ENCODE data around the gene HTT.
"Not testable (repeated sequence)": the region's sequence is repeated elsewhere in the genome, so short reads cannot be mapped to it uniquely, and the experiment has no call there.

HTT gene

DNA sequence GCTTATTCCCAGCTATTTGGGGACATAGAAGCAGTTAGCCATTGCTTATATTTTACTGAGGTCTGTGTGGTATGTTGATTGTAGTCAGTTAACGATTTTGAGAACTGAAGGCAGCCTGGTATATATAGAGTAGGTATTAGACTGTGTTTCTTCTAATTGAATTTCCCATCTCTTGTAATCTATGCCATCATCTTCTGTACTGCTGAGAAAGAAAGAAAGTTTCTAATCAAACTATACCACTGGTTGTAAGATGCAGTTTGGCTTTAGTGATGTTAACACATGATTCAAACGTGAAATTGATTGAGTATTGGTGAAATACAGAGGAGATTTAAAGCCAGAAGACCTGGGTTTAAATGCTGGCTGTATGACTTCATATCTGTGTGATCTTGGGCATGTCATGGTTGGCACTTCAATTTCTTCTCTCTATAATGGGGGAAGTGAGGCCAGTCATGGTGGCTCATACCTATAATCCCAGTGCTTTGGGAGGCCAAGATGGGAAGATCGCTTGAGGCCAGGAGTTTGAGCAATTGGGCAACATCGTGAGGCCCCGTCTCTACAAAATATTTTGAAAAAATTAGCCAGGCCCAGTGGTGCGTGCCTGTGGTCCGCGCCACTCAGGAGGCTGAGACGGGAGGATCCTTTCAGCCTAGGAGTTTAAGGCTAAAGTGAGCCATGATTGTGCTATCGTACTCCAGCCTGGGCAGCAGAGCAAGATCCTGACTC lies 11.6 kb downstream of the HTT start:
- no peak for DNase-seq

GRCh38 chr4:3087115-3087797 lies 12.8 kb downstream of the HTT start:
- DNase-seq, result no peak

DNA sequence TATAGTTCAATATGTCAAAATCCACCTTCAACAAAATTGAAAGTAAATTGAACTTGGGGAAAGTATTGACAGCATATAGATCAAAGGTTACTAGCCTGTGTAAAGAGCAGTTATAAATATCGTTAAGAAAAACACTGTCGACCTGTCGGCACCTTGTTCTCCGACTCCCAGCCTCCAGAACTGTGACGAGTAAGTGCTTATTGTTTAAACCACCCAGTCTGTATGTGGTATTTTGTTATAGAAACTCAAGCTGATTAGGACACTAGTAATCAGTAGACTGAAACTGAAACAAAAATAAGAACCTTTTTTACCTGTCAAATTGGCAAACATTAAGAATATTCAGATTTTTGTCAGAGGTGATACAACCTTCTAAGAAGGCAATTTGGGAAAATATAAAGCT lies 17.0 kb downstream of the HTT start:
- DNase-seq, result no peak

DNA sequence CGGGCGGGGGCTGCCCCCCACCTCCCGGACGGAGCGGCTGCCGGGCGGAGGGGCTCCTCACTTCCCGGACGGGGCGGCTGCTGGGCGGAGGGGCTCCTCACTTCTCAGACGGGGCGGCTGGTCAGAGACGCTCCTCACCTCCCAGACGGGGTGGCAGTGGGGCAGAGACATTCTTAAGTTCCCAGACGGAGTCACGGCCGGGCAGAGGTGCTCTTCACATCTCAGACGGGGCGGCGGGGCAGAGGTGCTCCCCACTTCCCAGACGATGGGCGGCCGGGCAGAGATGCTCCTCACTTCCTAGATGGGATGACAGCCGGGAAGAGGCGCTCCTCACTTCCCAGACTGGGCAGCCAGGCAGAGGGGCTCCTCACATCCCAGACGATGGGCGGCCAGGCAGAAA lies 20.2 kb downstream of the HTT start:
- not testable (repeated sequence) for DNase-seq

DNA sequence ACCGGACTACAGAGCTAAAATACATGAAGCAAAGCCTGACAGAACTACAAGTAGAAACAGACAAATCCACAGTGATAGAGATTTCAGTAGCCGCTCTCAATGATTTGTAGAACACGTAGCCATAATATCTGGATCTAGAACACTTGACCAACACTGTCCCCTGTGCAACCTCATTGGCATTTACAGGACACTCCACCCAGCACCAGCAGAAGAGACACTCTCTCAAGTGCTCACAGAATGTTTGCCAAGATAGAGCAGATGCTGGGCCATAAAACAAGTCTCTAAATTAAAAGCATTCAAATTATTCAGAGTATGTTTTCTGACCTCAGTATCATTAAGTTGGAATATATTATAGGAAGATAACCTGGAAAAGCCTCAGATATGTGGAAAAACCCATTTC lies 21.7 kb downstream of the HTT start:
- no peak for DNase-seq

- no peak for DNase-seq
Measured at GRCh38 chr4:3098346-3098745, 23.9 kb downstream of the HTT start.

DNA sequence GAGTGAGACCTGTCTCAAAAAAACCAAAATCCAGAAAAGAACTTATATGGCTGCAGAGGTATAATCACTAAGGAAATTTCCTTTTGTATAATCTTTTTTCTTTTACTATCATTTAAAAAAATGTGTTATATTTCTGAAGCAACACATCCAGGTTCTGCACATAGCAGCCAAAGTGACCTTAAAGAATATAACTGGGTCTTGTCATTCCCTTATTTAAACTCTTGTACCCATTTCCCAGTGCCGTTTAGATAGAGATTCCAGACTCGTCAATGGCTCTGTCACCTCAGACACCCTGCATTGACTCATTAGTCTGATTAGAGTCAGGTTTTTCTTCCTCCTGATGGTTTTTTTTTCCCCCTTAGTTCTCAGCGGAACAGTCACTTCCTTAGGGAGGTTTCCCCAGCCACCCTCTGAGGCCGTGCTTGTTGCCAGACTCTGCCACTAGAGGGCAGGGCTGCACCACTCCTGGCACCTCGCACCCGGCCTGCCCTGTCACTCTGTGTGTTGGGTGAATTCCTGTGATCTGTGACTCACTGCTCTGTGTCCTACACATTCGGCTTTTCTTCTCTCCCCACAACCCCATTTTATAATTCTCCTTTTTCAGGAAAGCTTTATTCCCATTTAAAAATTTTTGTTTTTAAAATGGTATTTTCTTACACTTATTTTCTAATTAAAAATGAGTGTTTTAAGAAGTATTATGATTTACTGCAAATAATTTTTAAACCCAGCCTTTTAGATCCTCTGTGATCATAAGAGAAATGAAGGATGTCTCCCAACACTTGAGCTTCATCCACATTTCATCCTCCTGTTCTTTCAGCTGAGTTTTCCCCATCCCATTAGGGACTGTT lies 32.1 kb downstream of the HTT start:
- DNase-seq, result no peak

DNA sequence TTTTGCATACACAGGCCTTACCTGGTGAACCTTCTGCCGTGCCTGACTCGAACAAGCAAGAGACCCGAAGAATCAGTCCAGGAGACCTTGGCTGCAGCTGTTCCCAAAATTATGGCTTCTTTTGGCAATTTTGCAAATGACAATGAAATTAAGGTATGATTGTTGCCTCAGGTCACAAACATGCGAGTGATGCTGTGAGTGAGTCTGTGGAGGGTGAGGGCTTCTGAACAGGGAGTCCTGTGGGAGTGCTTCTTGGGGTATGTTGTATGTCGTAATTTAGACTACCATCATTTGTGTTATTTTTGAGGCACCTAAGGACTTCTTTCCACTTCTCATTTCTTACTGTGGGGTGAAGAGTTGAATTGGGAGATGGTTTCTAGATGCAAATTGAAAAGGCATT lies 32.8 kb downstream of the HTT start:
- no peak for DNase-seq

DNA sequence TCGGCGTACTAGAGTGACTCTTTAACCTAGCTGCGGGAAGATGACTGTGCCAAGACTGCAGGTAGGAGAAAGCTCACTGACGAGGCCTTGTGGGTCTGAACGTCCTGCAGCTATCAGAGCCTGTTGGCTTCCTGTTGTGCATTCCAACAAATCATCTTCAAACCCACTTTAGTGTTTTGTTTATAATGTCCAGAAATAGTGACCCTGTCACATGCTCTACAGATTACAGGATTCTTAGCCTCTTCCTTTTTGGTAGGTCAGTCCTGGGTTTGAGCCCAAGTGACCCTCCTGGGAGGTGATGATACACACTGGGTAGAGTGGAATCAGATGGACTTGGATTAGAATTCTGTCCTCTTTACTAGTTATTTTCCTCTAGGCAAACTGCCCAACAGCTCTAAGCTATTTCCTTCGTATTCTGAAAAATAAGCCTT lies 33.2 kb downstream of the HTT start:
- no peak for DNase-seq

DNA sequence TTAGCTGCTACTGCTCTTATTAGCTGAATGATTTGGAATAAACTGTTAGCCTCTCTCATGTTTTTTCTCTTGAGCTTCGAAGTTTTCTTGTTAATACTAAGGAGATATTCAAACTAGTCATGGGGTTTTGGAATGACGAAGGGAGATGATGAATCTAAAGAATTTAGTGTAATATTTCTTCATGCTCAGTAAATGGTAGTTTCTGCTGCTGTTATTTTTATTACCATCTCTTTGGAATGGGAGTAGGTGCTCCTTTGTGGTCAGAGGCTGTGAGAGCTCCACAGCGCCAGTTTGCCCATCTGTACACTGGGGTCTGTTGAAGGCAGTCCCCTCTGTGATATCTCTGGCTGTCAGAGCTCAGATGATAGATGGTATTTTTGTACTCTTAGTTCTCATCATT lies 33.7 kb downstream of the HTT start:
- DNase-seq, result no peak

DNA sequence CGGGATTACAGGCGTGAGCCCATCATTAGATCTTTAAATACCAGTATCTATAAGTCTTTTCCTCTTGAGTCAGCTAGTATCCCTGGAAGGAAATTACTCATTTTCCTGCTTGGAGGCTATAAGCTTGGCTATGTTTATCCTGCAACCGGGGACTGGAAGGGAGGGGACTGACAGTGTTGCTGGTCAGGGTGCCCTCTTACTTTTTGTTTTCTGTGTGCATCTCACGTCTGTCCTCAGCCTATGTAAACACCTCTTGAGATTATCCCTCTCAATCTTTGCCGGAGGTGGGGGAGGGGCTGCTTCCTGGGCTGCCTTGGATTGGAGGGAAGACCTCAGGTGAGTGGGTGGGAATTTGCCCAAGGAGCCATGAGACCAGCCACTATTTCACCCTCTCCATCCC lies 37.0 kb downstream of the HTT start:
- DNase-seq, result no peak

DNA sequence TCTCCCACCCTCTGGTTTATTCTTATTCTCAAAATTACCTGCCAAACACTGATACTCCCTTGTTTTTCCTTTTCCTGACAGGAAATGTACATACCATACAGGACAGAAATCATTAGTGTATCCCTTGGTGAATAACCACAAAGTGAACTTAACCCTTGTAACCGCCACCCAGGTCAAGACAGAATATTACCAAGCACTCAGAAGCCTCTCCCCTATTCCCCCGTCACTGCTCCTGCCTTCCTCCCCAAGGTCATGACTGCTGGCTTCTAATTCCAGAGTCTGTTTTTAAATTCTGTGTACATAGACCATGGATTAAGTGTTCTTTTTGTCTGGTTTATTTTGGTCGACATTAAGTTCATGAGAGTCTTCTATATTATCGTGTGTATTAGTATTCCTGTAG lies 37.7 kb downstream of the HTT start:
- no peak for DNase-seq

GRCh38 chr4:3112609-3113469 lies 38.4 kb downstream of the HTT start:
- DNase-seq, result no peak

DNA sequence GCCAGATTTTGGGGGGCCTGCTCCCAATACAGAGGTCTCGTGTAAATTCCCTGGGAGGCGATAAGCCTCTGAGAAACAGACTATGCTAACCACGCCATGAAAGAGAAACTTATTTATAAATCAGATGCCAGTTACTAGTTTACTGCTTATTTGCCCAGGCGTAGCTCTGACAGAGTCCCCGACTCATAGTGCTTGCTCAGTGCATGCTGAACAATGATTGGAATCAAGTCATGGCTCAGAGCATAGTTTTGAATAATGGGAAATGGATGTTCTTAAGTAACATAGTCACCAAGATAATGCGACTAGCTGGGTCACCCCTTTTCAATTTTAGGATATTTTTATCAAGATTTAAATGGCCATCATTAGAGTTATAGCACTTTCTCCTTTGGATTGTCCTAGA lies 39.9 kb downstream of the HTT start:
- no peak for DNase-seq

- no peak for DNase-seq
Measured at GRCh38 chr4:3115637-3116270, 41.3 kb downstream of the HTT start.

GRCh38 chr4:3116955-3117354 lies 42.5 kb downstream of the HTT start:
- DNase-seq, result no peak

GRCh38 chr4:3118312-3118711 lies 43.8 kb downstream of the HTT start:
- no peak for DNase-seq

DNA sequence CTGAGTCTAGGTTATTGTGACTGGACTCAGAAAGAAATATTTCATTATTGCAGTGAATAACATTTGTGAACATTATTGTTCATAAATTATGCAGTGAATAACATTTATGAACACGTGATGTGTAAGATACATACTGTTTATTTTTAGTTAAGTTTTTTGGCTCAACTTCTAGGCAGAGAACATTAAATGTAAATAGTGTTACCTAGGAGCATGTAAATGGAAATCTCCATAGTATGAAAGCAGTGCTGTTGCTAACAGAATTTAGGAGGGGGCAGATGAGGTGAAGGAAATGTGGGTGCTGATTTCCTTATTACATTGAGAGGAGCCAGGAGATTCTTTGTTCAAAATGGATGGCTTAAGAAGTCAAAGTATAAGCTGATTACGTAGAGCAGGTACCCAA lies 45.0 kb downstream of the HTT start:
- DNase-seq, result no peak

GRCh38 chr4:3121110-3121509 lies 46.6 kb downstream of the HTT start:
- DNase-seq, result no peak

- DNase-seq, result no peak
Measured at GRCh38 chr4:3121596-3121995, 47.1 kb downstream of the HTT start.

DNA sequence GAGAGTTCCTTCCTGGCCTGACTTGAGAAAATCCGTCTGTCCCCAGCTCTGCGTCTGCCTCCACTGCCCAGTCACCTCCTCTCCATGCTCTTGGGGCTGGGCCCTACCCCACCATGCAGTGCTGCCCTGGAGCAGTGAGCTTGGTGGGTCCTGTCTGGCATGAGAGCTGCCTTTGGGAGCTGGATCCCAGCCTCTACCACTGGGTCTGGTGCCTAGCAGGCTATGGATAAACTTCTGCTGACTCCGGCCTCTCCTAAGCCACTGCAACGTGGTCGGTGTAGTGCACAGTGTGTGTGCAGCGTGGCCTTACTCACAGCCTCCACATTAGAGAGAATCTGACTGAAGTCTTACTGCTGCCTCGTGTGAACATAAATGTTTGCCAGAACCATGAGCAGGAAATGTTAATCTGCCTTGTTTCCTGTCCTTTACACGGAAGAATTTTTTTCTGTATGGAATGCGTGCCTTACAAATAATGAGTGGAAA lies 47.6 kb downstream of the HTT start:
- DNase-seq, result no peak

DNA sequence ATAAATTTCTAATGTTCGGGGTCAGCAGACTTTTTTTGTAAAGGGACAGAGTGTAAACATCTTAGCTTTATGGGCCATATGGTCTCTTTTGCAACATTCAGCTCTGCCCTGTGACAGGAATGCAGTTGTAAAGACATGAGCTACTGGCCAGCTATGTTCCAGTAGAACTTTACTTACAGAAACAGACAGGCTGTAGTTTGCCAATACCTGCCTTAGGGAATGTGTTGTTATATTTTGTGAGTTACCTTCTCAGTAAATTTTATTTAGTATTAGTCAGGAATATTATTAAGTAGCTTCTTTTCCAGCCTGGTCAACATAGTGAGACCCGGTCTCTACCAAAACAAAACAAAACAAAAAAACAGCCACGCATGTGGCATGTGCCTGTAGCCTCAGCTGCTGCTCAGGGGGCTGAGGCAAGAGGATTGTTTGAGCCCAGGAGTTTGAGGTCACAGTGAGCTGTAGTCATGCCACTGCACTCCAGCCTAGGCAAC lies 48.7 kb downstream of the HTT start:
- no peak for DNase-seq
